HepG2 (cell line): ENCODE results near the gene BRSK2. TPM values are rescaled to one million over a fixed set of nuclear protein-coding genes. Genes with fewer than 3 reads are reported as not detected.

Source experiments
- ARID3A ChIP-seq: IDR thresholded peaks from 2 replicates; pipeline ENCODE4 v1.6.1; 2012; ENCODE audit warnings: low read depth, low read length, improper control_type of control experiment
- ATAD3A ChIP-seq: sonication (generic); formaldehyde crosslinking; IDR thresholded peaks from 2 replicates; pipeline ENCODE4 v1.4.0; 2020; ENCODE audit warnings: missing genetic modification reagents
- BORCS8-MEF2B ChIP-seq: sonication (generic); formaldehyde crosslinking; IDR thresholded peaks from 2 replicates; pipeline ENCODE4 v1.8.0; 2022; ENCODE audit warnings: mild to moderate bottlenecking, missing genetic modification reagents
- DNMT1 ChIP-seq: sonication (generic); formaldehyde crosslinking; IDR thresholded peaks from 2 replicates; pipeline ENCODE4 v1.5.1; 2020; ENCODE audit warnings: mild to moderate bottlenecking, missing genetic modification reagents
- FOXJ3 ChIP-seq: sonication (generic); formaldehyde crosslinking; IDR thresholded peaks from 2 replicates; pipeline ENCODE4 v1.4.0; 2020; ENCODE audit warnings: missing genetic modification reagents, mild to moderate bottlenecking, borderline replicate concordance
- HOXA3 ChIP-seq: sonication (generic); formaldehyde crosslinking; IDR thresholded peaks from 2 replicates; pipeline ENCODE4 v1.5.0; 2020; ENCODE audit warnings: missing genetic modification reagents
- IRF2 ChIP-seq: IDR thresholded peaks from 2 replicates; pipeline ENCODE4 v1.6.1; 2018; ENCODE audit warnings: missing genetic modification reagents, missing compliant biosample characterization
- KIAA2018 ChIP-seq: sonication (generic); formaldehyde crosslinking; IDR thresholded peaks from 2 replicates; pipeline ENCODE4 v1.5.0; 2020; ENCODE audit warnings: mild to moderate bottlenecking, missing genetic modification reagents, borderline replicate concordance
- MXD3 ChIP-seq: IDR thresholded peaks from 2 replicates; pipeline ENCODE4 v1.6.1; 2016; ENCODE audit warnings: mild to moderate bottlenecking, missing biosample characterization, missing genetic modification reagents
- MXD4 ChIP-seq: IDR thresholded peaks from 2 replicates; pipeline ENCODE4 v1.6.1; 2016; ENCODE audit warnings: mild to moderate bottlenecking, missing biosample characterization, missing genetic modification reagents
- PRPF4 ChIP-seq: fragments of 200-400 bp; formaldehyde crosslinking; IDR thresholded peaks from 2 replicates; pipeline ENCODE4 v1.6.1; 2016; ENCODE audit warnings: low read length, low read depth; ENCODE audit not compliant: poor library complexity, severe bottlenecking
- SP4 ChIP-seq: sonication (generic); formaldehyde crosslinking; IDR thresholded peaks from 2 replicates; pipeline ENCODE4 v1.8.1; 2023; ENCODE audit warnings: mild to moderate bottlenecking, missing genetic modification reagents
- TSC22D2 ChIP-seq: sonication (generic); formaldehyde crosslinking; IDR thresholded peaks from 2 replicates; pipeline ENCODE4 v1.5.1; 2020; ENCODE audit warnings: missing genetic modification reagents, mild to moderate bottlenecking, borderline replicate concordance
- ZMYM4 ChIP-seq: sonication (generic); formaldehyde crosslinking; IDR thresholded peaks from 2 replicates; pipeline ENCODE4 v1.8.1; 2023; ENCODE audit warnings: mild to moderate bottlenecking, missing genetic modification reagents
- ZNF101 ChIP-seq: sonication (generic); formaldehyde crosslinking; IDR thresholded peaks from 2 replicates; pipeline ENCODE4 v1.4.0; 2020; ENCODE audit warnings: mild to moderate bottlenecking, low read depth, missing genetic modification reagents, borderline replicate concordance
- ZNF224 ChIP-seq: sonication (generic); formaldehyde crosslinking; IDR thresholded peaks from 2 replicates; pipeline ENCODE4 v1.5.0; 2020; ENCODE audit warnings: mild to moderate bottlenecking, missing genetic modification reagents
- ZNF503 ChIP-seq: sonication (generic); formaldehyde crosslinking; IDR thresholded peaks from 2 replicates; pipeline ENCODE4 v1.4.0; 2020; ENCODE audit warnings: missing genetic modification reagents
- ZNF746 ChIP-seq: sonication (generic); formaldehyde crosslinking; IDR thresholded peaks from 2 replicates; pipeline ENCODE4 v1.8.0; 2022; ENCODE audit warnings: mild to moderate bottlenecking, missing genetic modification reagents
- polyA plus RNA-seq, 8 experiments: library from polyadenylated mRNA; depleted of rRNA in 3 of 8; stranded (reverse) in 7 of 8; unstranded in 1 of 8; fragments of >200 nt; fragmentation: Illumina TruSeq in 4 of 8; extraction: Trizol in 4 of 8; gene quantifications; 2 replicates each; pipeline versions ENCODE4 v1.2.1 to v1.2.3, GENCODE V29; 2011 to 2016; ENCODE audit warnings: low read depth in 4 of 8, missing spikeins in 1 of 8, mixed read lengths in 1 of 8; ENCODE audit not compliant: insufficient read depth in 1 of 8
- total RNA-seq, 5 experiments: library from RNA; depleted of rRNA; stranded (reverse); fragments of >200 nt; fragmentation: Illumina TruSeq; extraction: Trizol; gene quantifications; 2 replicates each; pipeline ENCODE4 v1.2.3, GENCODE V29; 2016; ENCODE audit warnings: low read depth in 1 of 5

Gene BRSK2
- total and polyA plus RNA-seq, 2 of the 13 experiments (the other 11 are each of a cell fraction or from before 2014, with no cell fraction given) = 0.74 to 1.1 TPM

GRCh38 chr11:1401656-1402221 lies 12.0 kb downstream of the BRSK2 start (continued):
- TF ChIP-seq KIAA2018 (CRISPR knock-in tag) (no peak), DNMT1 (no peak), HOXA3 (CRISPR knock-in tag) (0 out of 2 replicates have a peak, but pooled peaks have one; percentile 32), BORCS8-MEF2B (CRISPR knock-in tag) (peak; percentile 92), ZNF746 (CRISPR knock-in tag) (no peak), ARID3A (no peak), SP4 (CRISPR knock-in tag) (peak; percentile 52; the same call in 1 of the 2 replicates), MXD4 (no peak), PRPF4 (no peak), FOXJ3 (CRISPR knock-in tag) (no peak), ZNF503 (no peak), ZNF101 (no peak), MXD3 (peak; percentile 81; the same call in 1 of the 2 replicates), ZMYM4 (CRISPR knock-in tag) (no peak), IRF2 (CRISPR knock-in tag) (0 out of 2 replicates have a peak, but pooled peaks have one; percentile 16), TSC22D2 (CRISPR knock-in tag) (peak; percentile 91), ZNF224 (no peak), ATAD3A (CRISPR knock-in tag) (no peak; the same call in 1 of the 2 replicates)
